Colonic mucosa (tissue), 4 donors: Measurements from ENCODE around the gene PTPRA. TPM values are rescaled to one million over a fixed set of nuclear protein-coding genes. Genes with fewer than 3 reads are reported as not detected.

Source experiments
- DNase-seq: peaks from one replicate; pipeline ENCODE4 v3.0.0-alpha.2; 2020
- H3K27ac ChIP-seq: fragments of 200-600 bp; one replicate; pipeline ENCODE4 v1.8.0; 2021
- H3K27me3 ChIP-seq: fragments of 200-600 bp; one replicate; pipeline ENCODE4 v1.8.0; 2021
- H3K36me3 ChIP-seq: fragments of 200-600 bp; one replicate; pipeline ENCODE4 v1.8.0; 2021
- H3K4me1 ChIP-seq: fragments of 200-600 bp; one replicate; pipeline ENCODE4 v1.8.0; 2021; ENCODE audit warnings: mild to moderate bottlenecking
- H3K4me3 ChIP-seq: fragments of 200-600 bp; one replicate; pipeline ENCODE4 v1.8.0; 2021
- H3K9ac ChIP-seq, 2 donors: one replicate each; pipeline ENCODE4 v1.7.0; 2013; ENCODE audit warnings: control low read depth in 2 of 2, low read depth in 2 of 2, low read length in 2 of 2
- H3K9me3 ChIP-seq: fragments of 200-600 bp; one replicate; pipeline ENCODE4 v1.8.0; 2021
- CTCF ChIP-seq: fragments of 200-600 bp; IDR thresholded peaks from one replicate; pipeline ENCODE4 v1.8.0; 2022; ENCODE audit warnings: antibody characterized with exemption, mild to moderate bottlenecking
- intact Hi-C: fragments of 100-400 bp; cut with DNase I; formaldehyde crosslinking; loops from one replicate; pipeline ENCODE4 v1.14.1; 2022
- total RNA-seq, 2 donors: library from RNA; stranded (reverse); fragmentation: NEBNext Ultra II Directional in 1 of 2; extraction: Animal tissue kit (Norgen Biotek cat#: 25700) in 1 of 2; gene quantifications; one replicate each; pipeline ENCODE4 v1.2.1, GENCODE V29; 2021
- donor health status: healthy.
- donor health status: DM: no; HTN: no; CAD: no.
- donor health status: DM: no; HTN: no; CAD: no.

PTPRA gene
- total RNA-seq, 2 donors from 2014 or later: 30.3 to 55.2 TPM

- intact Hi-C loops: no loop called here
- Histone ChIP-seq H3K36me3 (no peaks in the 10 kb centered on the region), H3K27me3 (no peaks in the 10 kb centered on the region), H3K9ac (no peak overlapping the region), H3K4me3 (no peak overlapping the region), H3K9me3 (no peaks in the 10 kb centered on the region), H3K27ac (no peak overlapping the region), H3K4me1 (no peaks in the 10 kb centered on the region)
- DNase-seq: no peak
- no peak for TF ChIP-seq CTCF
These were observed 29.5 kb downstream of the PTPRA start for GRCh38 chr20:2902818-2903217.

GRCh38 chr20:2903686-2904085, 30.4 kb downstream of the PTPRA start:
- H3K36me3 ChIP-seq: no peaks in the 10 kb centered on the region
- H3K9me3 ChIP-seq: no peaks in the 10 kb centered on the region
- no peak for DNase-seq
- H3K27me3 ChIP-seq: no peaks in the 10 kb centered on the region
- H3K9ac ChIP-seq: no peak overlapping the region
- H3K27ac ChIP-seq: no peak overlapping the region
- no peak for TF ChIP-seq CTCF
- no peaks in the 10 kb centered on the region for H3K4me1 ChIP-seq
- intact Hi-C loops: no loop called here
- H3K4me3 ChIP-seq: no peak overlapping the region

- Histone ChIP-seq H3K9ac (no peak overlapping the region), H3K9me3 (no peaks in the 10 kb centered on the region), H3K4me3 (no peak overlapping the region), H3K27ac (no peak overlapping the region), H3K36me3 (no peaks in the 10 kb centered on the region), H3K27me3 (no peaks in the 10 kb centered on the region), H3K4me1 (no peaks in the 10 kb centered on the region)
- DNase-seq: no peak
- intact Hi-C loops: no loop called here
- TF ChIP-seq CTCF: no peak
These were observed 34.2 kb downstream of the PTPRA start for GRCh38 chr20:2907519-2907918.

- intact Hi-C loops: loop anchor here (5.0 kb wide), 1 partner anchor 92 kb away; no protein-coding TSS in a partner anchor
- no peaks in the 10 kb centered on the region for H3K4me1 ChIP-seq
- no peak overlapping the region for H3K27ac ChIP-seq
- DNase-seq: no peak
- H3K4me3 ChIP-seq: no peak overlapping the region
- no peaks in the 10 kb centered on the region for H3K36me3 ChIP-seq
- H3K9me3 ChIP-seq: no peaks in the 10 kb centered on the region
- TF ChIP-seq CTCF: no peak
- no peak overlapping the region for H3K9ac ChIP-seq
- H3K27me3 ChIP-seq: no peaks in the 10 kb centered on the region
These were observed 36.7 kb downstream of the PTPRA start for GRCh38 chr20:2909953-2910352.

GRCh38 chr20:2911200-2911599, 37.9 kb downstream of the PTPRA start:
- H3K36me3 ChIP-seq: no peaks in the 10 kb centered on the region
- H3K27me3 ChIP-seq: no peaks in the 10 kb centered on the region

More at GRCh38 chr20:2911200-2911599, 37.9 kb downstream of the PTPRA start:
- H3K4me1 ChIP-seq: no peaks in the 10 kb centered on the region
- DNase-seq: no peak
- intact Hi-C loops: loop anchor here (5.0 kb wide), 1 partner anchor 91 kb away; no protein-coding TSS in a partner anchor
- H3K27ac ChIP-seq: no peak overlapping the region
- no peak overlapping the region for H3K9ac ChIP-seq
- no peaks in the 10 kb centered on the region for H3K9me3 ChIP-seq
- no peak overlapping the region for H3K4me3 ChIP-seq
- no peak for TF ChIP-seq CTCF
